Endometrium (tissue), 2 donors: ENCODE measurements around the gene VEZF1.

Experiments used
- FAIRE-seq: peaks from 2 replicates; lab custom pipeline; 2012; peaks lifted over from hg19 to GRCh38; lab: Jason Lieb, UNC
- donor health status: control.
- donor health status: control.

The VEZF1 gene

GRCh38 chr17:57928928-57929327 lies 59.1 kb downstream of the VEZF1 start:
- FAIRE-seq: no peak

DNA sequence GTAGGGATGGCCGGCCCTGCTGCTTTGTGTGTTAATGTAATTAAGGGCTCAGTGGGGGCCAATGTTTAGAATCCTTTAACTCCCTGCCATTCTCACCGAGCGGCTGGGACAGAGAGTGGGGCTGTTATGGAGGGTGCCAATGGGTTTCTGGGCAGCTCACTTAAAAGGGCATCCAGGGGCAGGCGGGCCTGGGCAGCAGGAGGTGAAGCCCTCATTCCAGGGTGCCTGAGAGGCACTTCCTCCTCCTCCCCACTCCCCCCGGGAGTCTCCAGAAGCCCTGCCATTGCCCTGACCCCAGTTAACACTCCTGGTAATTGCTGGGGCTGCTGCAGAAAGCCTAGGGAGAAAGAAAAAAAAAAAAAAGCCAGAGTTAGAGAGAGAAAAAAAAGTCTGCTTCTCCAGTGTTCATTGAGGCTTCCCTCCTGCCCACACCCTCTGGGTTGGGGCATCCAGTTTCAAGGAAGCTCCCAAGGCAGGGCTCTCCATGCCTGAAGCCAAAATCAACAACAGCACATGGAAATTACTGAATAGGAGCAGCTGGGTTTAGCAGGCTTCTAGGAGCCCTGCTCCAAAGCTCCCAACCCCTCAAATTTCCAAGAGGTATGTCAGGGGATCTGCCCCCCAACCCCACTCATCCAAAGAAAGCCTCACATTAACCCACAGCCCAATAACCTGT lies 60.9 kb downstream of the VEZF1 start:
- FAIRE-seq: no peak

GRCh38 chr17:57926723-57927047 lies 61.4 kb downstream of the VEZF1 start:
- no peak for FAIRE-seq

GRCh38 chr17:57925361-57925990 lies 62.6 kb downstream of the VEZF1 start:
- FAIRE-seq: no peak

DNA sequence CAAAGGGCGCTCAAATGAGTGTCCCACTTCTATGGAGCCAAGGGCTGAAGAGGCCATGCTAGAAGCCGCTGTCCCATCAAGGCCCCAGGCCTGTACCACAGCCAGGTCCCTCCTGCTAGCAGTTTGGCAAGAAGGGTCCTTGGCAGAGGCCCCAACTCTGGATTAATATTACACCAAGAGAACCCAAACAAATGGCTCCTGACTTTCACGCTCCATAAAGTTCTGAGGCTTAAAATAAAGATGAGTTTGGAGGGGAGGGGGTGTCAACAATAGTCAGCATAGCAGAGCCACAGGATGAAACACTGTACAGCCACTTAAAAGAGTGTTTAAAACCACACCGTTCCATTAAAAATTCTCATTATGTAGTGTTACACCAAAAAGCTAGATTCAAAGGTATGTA lies 63.4 kb downstream of the VEZF1 start:
- no peak for FAIRE-seq
